DMS153 (cell line): ENCODE data around the gene SPIRE2.
"Not testable (repeated sequence)": the region's sequence is repeated elsewhere in the genome, so short reads cannot be mapped to it uniquely, and the experiment has no call there.

Experiments used
- DNase-seq: peaks from one replicate; lab custom pipeline; 2025; lab: John Stamatoyannopoulos, UW

Gene SPIRE2, protein sequence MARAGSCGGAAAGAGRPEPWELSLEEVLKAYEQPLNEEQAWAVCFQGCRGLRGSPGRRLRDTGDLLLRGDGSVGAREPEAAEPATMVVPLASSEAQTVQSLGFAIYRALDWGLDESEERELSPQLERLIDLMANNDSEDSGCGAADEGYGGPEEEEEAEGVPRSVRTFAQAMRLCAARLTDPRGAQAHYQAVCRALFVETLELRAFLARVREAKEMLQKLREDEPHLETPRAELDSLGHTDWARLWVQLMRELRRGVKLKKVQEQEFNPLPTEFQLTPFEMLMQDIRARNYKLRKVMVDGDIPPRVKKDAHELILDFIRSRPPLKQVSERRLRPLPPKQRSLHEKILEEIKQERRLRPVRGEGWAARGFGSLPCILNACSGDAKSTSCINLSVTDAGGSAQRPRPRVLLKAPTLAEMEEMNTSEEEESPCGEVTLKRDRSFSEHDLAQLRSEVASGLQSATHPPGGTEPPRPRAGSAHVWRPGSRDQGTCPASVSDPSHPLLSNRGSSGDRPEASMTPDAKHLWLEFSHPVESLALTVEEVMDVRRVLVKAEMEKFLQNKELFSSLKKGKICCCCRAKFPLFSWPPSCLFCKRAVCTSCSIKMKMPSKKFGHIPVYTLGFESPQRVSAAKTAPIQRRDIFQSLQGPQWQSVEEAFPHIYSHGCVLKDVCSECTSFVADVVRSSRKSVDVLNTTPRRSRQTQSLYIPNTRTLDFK

DNA sequence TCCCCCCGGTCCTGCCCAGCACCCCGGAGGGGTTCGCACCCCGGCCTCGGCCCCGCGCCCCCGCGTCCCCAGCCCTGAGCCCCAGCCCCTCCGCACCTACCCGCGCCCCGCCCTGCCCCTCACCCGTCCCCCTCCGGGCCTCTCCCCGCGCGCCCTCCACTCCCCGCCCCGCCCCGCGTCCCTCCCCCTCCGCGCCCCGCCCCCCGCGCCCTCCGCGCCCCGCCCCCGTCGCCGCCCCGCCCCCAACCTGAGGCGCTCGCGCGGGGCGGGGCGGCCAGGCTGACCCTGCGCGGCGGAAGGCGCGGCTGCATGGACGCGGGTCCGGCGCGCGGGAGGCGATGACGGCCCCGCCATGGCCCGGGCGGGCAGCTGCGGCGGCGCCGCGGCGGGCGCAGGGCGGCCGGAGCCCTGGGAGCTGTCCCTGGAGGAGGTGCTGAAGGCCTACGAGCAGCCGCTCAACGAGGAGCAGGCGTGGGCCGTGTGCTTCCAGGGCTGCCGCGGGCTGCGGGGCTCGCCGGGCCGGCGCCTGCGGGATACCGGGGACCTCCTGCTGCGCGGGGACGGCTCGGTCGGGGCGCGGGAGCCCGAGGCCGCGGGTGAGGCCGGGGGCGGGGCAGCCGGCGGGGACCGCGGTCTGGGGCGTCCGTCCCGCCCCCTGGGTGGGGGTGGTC lies at the start of gene SPIRE2:
Gene SPIRE2, plus strand, starts transcription at position 277 of the 671 bp plus-strand sequence. Its CDS starts 76 bp downstream, at position 353.
- DNase-seq, result no peak

GRCh38 chr16:89779231-89779908 lies 48.9 kb upstream of the SPIRE2 start:
- DNase-seq, result no peak

DNA sequence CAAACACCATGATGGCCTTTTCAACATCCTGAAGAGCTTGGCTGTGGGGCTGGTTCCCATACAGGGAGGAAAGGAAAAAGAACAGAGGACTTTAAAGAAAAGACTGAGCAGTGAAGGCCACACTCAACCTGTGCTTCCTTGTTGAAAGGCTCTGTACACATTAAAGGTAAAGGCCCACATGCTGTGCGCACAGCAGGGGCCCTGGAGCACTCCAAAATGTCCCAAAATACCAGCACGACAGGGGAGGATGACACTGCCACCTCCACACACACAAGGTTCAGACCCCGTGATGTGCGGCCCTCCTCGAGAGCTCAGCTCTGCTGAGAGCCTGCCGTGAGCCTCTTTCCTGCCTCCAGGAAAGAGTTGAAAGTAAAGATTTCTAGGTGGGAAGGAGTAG lies 48.4 kb upstream of the SPIRE2 start:
- no peak for DNase-seq

DNA sequence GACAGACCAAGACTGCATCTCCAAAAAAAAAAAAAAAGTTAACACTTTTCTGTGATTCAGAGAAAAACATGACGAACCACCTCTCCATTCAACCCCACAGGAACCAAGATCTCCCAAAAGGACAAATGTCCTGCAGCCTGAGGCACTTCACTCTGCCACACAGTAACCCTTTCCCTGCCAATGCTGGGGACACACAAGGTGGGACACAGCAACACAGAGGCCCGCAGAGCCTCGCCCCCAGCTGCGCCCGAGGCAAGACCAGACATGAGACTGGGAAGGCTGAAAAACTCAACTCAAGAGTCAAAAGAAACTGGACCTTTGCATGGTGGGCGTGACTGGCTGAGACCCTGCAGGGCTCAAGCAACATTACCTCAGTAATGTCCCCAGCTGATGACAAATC lies 45.8 kb upstream of the SPIRE2 start:
- no peak for DNase-seq

DNA sequence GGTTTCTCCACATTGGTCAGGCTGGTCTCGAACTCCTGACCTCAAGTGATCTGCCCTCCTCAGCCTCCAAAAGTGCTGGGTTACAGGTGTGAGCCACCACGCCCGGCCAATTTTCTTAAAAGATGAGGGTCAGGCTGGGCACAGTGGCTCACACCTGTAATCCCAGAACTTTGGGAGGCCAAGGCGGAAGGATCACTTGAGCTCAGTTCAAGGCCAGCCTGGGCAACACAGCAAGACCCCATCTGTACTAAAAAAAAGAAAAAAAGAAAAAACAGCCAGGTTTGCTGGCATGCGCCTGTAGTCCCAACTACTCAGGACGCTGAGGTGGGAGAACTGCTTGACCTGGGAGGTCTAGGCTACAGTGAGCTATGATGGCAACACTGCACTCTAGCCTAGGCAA lies 44.3 kb upstream of the SPIRE2 start:
- DNase-seq, result not testable (repeated sequence)

DNA sequence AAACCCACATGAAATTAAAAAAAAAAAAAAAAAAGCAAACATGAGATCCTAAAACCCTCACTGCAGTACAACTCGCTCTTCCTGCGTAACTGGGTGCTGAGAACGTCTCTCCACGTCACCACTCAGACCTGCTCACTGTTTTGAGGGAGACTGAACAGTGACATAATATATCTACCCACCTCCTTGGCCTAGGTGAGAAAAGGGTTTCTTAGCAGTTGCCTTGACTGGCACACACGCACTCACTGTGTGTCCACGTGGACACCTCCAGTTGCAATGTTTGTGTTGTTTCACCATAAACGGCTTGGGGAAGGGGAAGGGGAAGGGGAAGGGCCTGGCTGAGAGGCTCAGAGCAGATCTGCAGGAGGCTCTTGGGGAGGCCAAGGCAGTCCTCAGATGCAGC lies 43.9 kb upstream of the SPIRE2 start:
- DNase-seq, result no peak

GRCh38 chr16:89785523-89786155 lies 42.6 kb upstream of the SPIRE2 start:
- DNase-seq, result no peak

GRCh38 chr16:89786474-89787364 lies 41.6 kb upstream of the SPIRE2 start:
- no peak for DNase-seq

GRCh38 chr16:89787365-89787805 lies 40.9 kb upstream of the SPIRE2 start:
- DNase-seq, result no peak

DNA sequence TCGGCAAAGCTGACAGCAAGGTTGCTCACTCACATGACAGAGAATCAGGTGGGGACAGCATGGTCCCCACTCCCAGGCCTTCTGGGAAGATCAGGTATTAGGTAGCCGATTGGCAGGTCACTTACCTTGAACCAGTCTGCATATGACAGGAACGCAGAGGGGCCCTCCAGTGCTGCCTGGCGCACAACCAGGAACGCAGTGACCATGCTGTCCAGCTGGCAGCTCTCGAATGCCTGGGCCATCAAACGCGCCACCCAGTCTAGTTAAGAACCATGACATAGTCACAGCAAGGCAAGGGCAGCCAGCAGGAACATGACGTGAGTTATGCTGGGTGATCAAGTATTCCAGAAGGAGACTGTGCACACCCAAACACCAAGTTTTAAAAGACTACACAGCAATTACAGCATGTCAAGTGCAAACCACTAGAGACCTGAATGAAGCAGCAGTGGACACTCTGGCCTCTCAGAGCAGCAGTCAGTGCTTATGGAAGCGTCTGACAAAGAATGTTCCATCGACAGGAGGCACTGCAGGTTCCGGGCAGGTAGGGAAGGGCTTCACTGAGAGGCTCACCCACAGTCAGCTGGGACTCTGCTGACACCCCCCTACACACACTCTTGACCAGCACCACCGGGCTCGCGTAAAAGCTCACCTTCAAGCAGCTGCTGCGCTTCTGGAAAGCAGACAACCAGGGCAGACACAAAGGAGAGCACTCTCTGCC lies 36.8 kb upstream of the SPIRE2 start:
- no peak for DNase-seq

DNA sequence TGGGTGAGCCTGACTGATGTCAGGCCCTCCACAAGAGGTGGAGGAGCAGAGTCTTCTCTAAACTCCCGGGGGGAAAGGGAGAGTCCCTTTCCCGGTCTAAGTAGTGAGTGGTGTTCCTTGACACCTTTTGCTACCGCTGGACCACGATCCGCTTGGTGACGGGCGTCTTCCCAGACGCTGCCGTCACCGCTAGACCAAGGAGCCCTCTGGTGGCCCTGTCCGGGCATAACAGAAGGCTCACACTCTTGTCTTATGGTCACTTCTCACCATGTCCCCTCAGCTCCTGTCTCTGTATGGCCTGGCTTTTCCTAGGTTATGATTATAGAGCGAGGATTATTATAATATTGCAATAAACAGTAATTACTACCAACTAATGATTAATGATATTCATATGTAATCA lies 35.2 kb upstream of the SPIRE2 start:
- not testable (repeated sequence) for DNase-seq

GRCh38 chr16:89793955-89794354 lies 34.3 kb upstream of the SPIRE2 start:
- no peak for DNase-seq

DNA sequence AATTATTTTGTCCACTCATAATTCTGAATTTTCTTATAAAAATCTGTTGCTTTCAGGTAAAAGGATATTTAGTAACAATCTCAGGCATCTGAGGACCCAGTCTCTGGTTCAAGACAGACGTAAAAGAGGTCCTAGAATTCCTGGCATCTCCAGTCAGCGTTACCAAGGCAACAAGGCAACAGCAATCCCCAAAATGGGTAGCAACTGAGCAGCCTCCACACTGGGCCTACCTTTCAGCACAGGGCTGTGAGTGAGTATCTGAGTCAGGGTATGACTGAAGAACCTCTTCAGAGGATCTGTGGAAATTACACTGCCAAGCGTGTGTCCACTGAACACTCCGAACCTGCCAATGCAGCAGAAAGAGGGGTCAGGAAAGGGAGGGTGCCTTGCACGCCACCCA lies 32.6 kb upstream of the SPIRE2 start:
- DNase-seq, result no peak

GRCh38 chr16:89796104-89796503 lies 32.2 kb upstream of the SPIRE2 start:
- DNase-seq, result no peak

- DNase-seq, result no peak
Measured at GRCh38 chr16:89798126-89798525, 30.1 kb upstream of the SPIRE2 start.

GRCh38 chr16:89798832-89799370 lies 29.4 kb upstream of the SPIRE2 start:
- DNase-seq, result no peak

- no peak for DNase-seq
Measured at GRCh38 chr16:89801800-89802199, 26.5 kb upstream of the SPIRE2 start.

DNA sequence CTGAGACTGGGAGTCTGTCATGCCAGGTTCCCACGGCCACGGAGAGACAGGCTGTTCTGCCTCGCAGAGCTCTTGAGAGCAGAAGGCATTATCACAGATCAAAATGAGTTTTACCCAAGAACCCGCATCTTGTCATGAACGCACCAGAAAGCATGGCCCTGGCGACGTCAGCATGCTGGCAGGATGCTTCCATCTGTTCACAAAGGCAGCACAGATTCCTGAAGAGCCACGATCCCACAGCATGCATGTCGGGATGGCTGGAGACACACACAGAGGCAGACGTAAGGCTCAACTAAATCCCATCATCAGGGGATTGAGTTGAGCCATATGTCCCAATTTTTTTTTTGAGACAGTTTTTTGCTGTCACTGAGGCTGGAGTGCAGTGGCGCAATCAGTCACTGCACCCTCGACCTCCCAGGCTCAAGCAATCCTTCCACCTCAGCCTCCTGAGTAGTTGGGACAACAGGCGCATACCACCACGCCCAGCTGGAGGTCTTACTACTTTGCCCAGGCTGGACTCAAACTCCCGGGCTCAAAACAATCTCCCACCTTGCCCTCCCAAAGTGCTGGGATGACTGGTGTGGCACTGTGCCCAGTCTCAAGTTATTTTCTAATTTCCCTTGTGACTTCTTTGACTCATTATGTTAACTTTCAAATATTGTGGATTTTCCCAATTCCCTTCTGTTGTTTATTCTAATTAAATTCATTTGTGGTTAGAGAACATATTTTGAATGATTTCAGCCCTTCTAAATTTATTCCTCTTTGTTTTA lies 23.0 kb upstream of the SPIRE2 start:
- no peak for DNase-seq
